HG03095 (cell line): ENCODE results near the gene CREM.

ENCODE experiments used
- ATAC-seq: cut with Tn5 transposase; IDR thresholded peaks from one replicate; pipeline ENCODE4 v1.9.1; 2021; ENCODE audit warnings: moderate library complexity; ENCODE audit not compliant: unreplicated experiment

The CREM gene

DNA sequence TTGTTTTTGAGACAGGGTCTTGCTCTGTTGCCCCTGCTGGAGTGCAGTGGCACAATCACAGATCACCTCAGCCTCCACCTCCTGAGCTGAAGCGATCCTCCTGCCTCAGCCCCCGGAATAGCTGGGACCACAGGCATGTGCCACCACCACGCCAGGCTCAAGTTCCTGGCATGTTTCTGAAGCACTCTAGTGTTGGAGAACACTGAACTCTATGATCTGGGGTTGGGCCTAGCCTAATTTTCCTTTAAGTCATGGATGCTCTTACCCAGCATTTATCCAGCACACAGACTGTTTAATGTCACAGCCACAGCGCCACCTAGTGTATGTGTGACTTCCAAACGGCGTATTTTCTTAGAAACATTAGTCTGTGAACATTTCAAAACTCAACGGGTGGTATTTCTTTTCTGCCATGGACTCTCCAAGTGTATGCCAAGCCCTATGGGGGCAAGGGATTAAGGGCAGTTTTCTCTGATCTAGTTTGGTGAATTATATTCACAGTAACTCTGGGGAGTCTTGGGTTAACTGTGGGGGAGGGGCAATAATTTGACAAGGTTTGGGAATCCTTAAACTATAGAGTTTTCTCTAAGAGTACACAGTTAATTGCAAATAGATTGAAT is 91.8 kb downstream of the CREM start:
- ATAC-seq = peak; percentile 61

DNA sequence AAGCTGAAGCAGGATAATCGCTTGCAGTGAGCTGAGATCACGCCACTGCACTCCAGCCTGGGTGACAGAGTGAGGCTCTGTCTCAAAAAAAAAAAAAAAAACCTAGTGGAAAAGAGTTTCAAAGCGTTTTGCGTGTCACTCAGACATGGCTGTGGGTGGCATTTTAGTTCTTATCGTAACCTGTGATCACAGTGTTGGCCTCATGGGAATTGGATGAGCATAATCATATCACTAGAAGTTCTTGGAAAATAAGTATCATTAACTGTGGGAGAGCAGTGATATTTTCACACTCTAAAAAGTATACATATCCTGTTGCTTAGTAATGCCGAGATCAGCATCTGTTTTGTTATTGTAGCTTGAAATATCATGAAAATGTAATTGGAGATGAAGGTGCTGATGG is 92.6 kb downstream of the CREM start:
- ATAC-seq = no peak

DNA sequence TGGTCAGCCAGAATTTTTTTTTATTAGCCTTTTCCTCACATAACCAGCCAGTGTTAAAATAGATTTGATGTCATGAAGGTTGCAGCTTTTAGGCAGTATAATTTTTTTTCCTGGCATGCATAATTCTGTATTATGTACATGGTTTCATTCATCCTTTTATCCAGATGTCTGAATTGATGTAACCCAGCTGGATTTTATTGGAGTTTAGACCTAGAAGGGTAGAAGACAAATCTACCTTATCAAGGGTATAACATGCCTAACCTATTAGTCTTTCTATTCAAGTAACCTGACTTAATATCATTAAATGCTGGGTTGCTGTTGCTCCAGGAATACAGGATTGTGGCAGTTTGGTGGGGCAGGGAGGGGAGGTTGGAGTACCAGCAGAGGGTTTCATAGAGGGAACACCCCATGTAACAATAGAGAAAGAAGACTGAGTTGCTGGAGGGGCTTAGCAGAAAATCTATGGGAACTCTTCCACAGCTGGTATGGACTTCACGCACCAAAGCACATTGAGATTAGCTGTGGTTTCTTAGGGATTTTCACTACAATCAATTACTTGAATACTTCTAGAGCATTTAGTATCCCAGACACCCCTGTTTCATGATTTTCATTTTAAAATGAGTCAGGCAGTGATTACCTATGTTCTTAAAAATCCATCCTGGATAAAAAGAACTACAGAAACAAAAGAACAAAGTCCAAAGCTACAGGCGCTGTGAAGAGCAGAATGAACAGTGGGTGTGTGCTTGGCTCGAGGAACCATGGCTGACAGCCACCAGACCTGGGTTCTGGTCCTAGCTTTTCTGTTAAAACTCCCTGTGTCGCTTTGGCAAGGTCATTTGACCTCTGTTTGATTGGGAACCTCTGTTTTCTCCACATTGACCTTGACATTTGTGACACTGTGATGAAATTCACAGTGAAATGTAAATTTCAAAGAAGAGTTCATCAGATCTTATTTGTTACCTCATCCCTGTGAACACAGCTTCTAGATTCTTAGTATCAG is 93.5 kb downstream of the CREM start:
- ATAC-seq = no peak

DNA sequence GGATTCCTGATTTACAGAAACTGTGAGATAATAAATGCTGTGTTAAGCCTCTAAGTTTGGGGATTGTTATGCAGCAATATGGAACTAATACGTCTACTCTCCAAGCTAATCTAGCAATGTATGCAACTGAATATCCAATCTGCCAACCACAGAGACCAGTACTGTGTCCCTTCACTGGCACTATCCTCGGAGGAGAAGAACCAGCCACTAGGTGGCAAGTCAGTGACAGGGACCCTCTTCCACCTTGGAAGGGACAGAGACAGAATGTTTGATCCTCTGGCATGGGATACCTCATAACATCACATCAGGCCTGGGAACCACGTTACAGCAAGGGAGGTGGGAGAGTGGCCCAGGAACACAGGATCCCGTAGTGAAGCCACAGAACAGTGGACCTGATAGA is 96.4 kb downstream of the CREM start:
- ATAC-seq = no peak

DNA sequence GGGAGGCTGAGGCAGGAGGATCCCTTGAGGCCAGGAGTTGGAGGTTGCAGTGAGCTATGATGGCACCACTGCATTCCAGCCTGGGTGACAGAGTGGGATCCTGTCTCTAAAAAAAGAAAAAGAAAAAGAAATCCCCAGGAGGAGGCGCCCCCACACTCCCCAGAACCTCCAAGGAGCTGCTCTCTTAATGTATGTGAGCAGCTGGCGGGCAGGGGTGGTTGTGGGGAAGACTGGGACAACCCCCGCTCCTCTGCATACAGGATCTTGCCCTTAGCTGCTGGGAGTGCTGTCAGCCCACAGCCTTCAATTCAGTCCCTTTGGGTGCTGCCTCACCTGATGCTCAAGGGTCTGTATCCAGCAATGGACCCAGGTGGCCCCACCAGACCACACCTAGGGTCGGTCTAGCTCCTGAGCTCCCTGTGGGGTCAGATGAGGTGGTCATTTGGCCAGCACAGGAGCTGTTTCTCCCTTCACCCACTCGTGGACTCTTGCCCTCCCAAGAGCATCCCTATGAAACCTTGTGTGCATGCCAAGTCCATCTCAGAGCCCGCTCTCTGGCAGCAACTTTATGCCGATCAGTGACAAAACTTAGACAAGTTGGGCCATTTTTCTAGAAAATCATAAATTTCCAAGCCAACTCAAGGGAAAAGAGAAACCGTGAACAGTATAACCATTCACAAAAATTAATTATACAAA is 97.5 kb downstream of the CREM start:
- ATAC-seq = no peak

DNA sequence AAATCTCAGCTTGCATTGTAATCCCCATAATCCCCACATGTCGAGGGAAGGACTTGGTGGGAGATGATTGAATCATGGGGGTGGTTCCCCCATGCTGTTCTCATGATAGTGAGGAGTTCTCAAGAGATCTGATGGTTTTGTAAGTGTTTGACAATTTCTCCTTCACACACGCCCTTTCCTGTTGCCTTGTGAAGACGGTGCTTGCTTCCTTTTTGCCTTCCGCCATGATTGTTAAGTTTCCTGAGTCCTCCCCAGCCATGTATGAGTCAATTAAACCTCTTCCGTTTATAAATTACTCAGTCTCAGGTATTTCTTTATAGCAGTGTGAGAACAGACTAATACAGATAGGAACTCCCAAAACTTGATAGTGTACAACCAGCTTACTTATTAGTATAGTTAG is 98.6 kb downstream of the CREM start:
- ATAC-seq = no peak

DNA sequence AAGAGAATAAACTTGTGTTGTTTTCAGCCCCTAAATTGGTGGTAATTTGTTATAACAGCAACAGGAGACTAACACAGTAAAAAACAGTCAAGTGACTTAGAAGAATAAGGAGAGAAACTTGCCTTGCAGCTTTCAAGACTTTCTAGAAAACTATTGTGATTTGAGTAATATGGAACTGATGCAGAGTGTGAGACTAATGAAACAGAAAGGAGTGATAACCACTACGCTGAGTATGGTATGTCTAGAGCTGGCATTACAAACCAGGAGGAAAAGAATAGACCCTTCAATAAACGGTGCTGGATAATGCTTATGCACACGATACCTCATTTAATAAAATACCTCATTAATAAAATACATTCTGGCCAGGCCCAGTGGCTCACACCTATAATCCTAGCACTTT is 99.9 kb downstream of the CREM start:
- no peak for ATAC-seq

DNA sequence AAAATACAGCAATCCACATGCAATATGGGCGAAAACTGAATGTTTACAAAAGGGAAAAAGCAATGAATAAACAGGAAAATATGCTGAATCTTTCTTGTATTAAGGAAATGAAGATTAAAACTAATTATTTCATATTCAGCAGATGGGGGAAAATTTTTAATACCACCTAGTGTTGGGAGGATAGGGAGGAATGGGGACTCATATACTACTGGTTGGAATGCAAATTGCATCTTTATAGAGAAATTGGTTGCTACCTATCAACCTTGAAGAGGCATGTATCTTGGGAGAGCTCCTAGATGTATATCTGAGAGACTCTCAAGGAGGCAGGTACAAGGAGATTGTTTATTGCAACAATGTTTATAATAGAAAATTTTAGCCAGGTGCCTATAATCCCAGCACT is 101.4 kb downstream of the CREM start:
- no peak for ATAC-seq

DNA sequence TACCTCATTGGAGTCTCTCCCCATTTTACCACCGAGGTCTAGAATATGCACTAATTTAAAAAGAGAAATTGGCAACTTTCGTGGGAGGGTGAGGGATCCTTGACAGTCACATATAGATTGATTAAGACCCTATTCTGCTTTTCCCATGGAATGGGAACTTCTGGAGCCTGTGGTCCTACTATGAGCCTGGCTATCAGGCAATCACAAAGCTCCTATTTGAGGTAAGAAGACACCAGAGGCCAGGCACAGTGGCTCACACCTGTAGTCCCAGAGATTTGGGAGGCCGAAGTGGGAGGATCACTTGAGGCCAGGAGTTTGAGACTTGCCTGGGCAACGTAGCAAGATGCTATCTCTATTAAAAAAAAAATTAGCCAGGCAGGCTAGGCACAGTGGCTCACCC is 105.0 kb downstream of the CREM start:
- ATAC-seq = no peak

DNA sequence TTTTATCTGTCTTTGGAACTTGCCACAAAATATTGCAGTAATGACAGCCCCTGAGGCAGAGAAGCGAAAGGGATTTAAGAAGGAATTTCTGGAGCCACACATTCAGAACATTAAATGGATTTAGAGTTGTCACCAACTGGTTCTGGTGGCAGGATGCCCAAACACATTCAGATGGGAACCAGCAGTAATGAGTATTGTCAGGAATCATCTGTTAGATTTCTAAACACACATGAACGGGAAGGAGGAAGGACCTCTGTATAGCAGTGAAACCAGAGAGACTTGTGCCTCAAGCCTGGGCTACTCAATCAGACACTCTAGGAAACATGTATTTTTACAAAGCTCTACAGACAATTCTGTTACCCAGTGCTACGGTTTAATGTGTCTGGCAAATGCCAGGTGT is 105.9 kb downstream of the CREM start:
- ATAC-seq = no peak

DNA sequence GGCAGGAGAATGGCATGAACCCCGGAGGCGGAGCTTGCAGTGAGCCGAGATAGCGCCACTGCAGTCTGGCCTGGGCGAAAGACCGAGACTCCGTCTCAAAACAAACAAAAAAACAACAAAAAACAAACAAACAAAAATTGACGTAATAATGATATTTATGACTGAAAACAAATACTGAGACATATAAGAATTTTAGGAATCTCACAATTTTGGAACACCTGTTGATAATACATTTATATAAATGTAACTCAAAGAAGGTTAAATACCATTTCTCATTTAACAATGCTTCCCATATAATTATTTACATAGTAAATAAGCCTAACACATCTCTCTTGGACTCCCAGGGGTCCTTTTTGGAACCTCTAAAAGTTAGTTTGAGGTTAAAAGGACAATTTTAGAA is 107.4 kb downstream of the CREM start:
- no peak for ATAC-seq

DNA sequence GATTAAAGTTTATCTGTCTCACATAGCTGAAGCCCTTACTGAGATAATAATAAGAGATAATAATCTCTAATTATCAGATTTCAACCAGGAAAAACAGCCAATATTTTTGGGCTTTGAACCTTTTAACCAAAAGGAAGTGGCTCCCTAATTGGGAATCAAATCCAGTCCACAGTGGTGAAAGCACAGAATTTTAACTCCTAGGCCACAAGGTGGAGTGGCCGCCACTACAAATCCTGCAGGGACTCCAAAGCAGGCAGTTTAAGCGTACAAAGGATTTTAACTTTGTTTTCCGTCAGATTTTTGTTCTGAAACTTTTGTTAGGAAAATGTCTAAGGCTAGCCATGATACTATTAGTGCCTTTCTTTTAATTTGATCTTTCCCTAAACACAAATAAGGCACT is 110.1 kb downstream of the CREM start:
- no peak for ATAC-seq

DNA sequence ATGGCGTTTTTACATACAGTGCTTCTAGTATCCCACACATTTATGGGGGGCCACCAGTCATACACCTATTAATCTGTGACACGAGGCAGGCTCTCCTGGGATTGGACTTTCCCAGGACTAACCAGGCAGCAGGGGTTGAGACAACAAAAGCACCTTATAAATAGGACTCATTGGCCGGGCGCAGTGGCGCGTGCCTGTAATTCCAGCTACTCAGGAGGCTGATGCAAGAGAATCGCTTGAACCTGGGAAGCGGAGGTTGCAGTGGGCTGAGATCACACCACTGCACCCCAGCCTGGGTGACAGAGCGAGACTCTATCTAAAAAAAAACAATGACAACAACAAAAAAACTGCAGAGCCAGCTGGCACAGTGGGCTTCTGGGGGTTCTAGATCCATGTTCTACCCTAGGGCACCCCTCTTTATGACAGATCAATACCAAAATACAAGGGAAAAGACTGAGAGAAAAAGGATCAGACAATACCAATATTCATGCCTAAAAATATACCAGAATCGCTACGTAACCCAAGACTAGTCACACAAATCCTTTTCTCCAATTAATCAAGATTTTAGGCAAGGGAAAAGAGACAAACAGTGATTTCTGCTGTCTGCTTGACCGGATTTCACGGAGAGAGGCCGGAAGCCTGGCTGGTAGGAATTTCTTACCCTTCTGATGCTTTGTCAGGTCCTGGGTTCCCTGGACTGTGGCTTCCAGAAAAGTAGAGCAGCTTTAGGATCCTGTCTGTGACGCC is 111.3 kb downstream of the CREM start:
- ATAC-seq = no peak

DNA sequence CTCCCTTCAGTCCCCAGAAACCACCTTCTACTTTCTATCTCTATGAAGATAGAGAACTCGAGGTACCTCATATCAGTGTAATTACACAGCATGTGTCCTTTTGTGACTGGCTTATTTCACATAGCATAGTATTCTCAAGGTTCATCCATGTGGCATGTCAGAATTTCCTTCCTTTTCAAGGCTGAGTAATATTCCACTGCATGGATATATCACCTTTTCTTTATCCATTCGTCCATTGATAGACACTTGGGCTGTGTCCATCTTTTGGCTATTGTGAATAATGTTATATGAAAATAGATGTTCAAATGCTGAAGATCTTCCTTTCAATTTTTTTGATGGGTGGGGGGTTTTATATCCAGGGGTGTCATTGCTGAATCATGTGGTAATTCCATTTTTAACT is 117.9 kb downstream of the CREM start:
- ATAC-seq = no peak

DNA sequence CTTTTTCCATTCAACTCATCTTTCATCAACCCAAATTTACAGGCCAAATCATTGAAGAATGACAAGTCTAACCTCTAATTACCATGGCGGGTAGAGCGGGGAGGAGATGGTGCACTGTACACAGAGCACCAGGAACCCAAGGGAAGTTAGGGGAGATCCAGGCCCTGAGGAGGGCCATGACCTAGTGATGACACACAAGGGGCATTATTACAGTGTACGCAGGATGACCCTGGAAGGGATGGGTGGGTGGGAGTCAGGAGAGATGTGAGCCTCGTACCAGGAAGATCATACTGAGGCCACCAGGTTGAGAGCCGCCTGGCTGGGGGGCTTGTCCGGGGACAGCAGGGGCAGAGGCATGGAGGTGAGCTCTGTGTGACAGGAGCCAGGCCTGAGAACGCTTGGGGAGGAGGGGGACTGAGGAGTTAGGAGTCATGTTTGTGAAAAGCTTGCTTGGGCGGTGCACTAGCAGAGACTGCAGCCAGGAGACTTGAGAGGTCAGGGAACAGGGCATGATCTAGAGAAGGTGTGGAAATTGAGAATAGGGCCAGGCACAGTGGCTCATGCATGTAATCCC is 120.2 kb downstream of the CREM start:
- no peak for ATAC-seq

DNA sequence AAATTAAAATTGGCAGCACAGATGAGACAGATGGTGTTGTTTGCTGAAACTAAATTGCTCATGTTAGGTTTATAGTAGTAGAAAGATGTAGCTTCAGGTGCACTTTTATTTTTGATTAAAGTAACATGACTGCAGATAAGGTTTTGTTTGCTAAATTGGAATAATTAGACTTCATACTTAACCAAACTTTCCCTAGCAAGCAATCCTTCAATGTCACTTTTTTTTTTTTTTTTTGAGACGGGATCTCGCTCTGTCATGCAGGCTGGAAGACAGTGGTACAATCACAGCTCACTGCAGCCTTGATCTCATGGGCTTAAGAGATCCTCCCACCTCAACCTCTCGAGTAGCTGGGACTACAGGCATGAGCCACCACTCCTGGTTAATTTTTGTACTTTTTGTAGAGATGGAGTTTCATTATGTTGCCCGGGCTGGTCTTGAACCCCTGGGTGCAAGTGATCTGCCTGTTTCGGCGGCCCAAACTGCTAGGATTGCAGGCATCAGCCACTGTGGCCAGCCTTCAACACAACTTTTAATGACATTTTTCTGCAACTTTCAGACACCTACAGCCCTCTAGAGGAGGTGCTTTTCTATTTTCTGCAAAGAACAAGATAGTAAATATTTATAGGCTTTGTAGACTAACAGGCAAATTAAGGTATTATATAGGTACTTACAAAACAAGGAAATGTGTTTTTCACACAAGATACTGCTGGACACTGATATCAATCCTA is 124.9 kb downstream of the CREM start:
- no peak for ATAC-seq

DNA sequence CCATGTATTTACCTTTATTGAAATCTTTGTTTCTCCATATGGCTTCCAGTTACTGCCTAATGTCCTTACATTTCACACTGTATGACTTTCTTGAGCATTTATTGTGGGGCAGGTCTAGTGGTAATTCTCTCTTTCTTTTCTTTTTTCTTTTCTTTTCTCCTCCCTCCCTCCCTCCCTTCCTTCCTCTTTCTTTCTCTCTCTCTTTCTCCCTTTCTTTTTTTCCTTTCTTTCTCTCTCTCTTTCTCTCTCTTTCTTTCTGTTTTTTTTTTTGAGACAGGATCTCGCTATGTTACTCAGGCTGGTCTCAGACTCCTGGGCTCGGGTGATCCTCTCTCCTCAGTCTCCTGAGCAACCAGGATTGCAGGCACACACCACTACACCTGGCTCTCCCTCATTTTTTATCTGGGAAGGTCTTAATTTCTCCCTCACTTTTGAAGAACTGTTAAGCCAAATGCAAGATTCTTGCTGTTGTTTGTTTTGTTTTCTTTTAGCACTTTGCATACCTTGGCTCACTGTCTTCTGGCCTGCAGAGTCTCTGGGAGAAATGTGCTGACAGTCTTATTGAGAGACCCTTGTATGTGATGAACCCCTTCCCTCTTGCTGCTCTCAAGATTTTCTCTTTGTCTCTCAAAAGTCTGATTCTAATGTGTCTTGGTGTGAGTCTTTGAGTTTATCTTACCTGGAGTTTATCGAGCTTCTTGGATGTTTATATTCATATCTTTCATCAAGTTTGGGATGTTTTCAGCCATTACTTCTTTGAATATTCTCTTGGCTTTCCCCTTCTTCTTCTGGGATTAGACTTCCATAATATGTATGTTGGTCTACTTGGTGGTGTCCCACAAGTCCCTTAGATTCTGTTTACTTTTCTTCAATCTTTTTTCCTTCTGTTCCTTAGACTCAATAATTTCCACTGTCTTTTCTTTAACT is 130.7 kb downstream of the CREM start:
- ATAC-seq = no peak

DNA sequence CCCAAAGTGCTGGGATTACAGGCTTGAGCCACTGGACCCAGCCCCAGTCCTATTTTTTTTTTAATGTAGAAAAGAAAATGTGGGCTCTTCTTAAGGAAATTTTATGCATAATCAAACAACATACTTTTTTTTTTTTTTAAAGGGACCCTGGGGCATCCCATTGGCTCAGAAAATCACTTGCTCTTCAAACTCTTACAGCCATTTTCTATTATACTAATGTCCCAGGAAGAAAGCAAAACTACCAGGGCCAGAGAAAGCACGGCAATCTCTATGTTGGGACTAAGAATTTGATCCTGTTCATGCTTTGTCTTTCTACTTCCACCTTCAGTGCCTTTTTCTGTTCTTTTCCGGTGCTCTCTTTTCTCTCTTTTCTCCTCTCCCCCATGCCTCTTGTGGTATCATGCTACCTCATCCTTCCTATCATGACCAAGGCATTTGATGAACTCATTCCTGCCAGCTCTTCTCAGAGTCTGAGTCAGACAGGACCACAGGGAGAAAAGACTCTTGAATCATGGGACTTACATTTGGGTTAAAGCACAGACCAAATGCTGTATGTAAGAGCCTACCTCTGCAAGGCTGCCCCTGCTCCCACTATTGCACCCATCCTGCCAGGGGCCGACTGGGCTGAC is 133.2 kb downstream of the CREM start:
- ATAC-seq = no peak

DNA sequence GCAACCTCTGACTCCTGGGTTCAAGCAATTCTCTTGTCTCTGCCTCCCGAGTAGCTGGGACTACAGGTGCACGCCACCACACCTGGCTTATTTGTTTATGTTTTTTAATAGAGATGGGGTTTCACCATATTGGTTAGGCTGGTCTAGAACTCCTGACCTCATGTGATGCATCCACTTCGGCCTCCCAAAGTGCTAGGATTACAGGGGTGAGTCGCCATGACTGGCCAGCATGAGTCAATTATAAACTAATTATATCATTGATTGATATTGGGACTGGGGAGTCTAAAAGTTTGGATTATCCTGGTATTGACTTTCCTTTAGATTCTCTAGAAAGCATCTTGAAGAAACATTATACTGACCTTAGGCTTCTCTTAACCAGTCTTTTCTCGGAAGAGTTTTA is 135.8 kb downstream of the CREM start:
- ATAC-seq = no peak
